IMR-90 (cell line): Measurements from ENCODE around the gene TBC1D22A. TPM values are rescaled to one million over a fixed set of nuclear protein-coding genes. Genes with fewer than 3 reads are reported as not detected.

Source experiments
- ATAC-seq: fragments of 200-7000 bp; cut with Tn5 transposase; 2 replicates; pipeline ENCODE4 v1.9.1; 2020; ENCODE audit warnings: low read depth, mild to moderate bottlenecking, moderate library complexity
- BruUV-seq: library from RNA; stranded (reverse); fragments of 400-500 nt; replicated peaks from 2 replicates; lab custom pipeline; 2021; lab: Mats Ljungman, UMichigan
- CTCF ChIA-PET: fragments of 300-600 bp; formaldehyde crosslinking; extraction: SDS; loops from one replicate; lab custom pipeline; 2021; ENCODE audit warnings: antibody characterized with exemption; lab: Yijun Ruan, JAX
- POLR2A ChIA-PET: fragments of 300-600 bp; sonication (Branson Sonifier 250); formaldehyde crosslinking; loops from one replicate; lab custom pipeline; 2022; ENCODE audit warnings: antibody characterized with exemption; ENCODE audit not compliant: unreplicated experiment; lab: Charles Lee
- DNase-seq: peaks from one replicate; pipeline ENCODE4 v3.0.0; 2013
- H2AFZ ChIP-seq: replicated peaks from 2 replicates; pipeline ENCODE3; 2013; ENCODE audit warnings: low read length, mild to moderate bottlenecking; ENCODE audit not compliant: poor library complexity
- H2AK5ac ChIP-seq: 2 replicates; pipeline ENCODE4 v1.6.1; 2013; ENCODE audit warnings: low read depth, low read length, inconsistent platforms
- H2AK9ac ChIP-seq: replicated peaks from 2 replicates; pipeline ENCODE3; 2013; ENCODE audit warnings: mild to moderate bottlenecking, low read depth, low read length, moderate library complexity; ENCODE audit not compliant: poor library complexity
- H2BK120ac ChIP-seq: 2 replicates; pipeline ENCODE4 v1.6.1; 2013; ENCODE audit warnings: low read depth, low read length, inconsistent platforms
- H2BK15ac ChIP-seq: 3 replicates; pipeline ENCODE4 v1.6.1; 2013; ENCODE audit warnings: low read depth, low read length, inconsistent platforms
- H2BK20ac ChIP-seq: 2 replicates; pipeline ENCODE4 v1.6.1; 2013; ENCODE audit warnings: low read depth, mild to moderate bottlenecking, inconsistent platforms, low read length, moderate library complexity
- H2BK5ac ChIP-seq: 2 replicates; pipeline ENCODE4 v1.6.1; 2013; ENCODE audit warnings: mild to moderate bottlenecking, low read depth, low read length, inconsistent platforms; ENCODE audit not compliant: poor library complexity, severe bottlenecking
- H3K14ac ChIP-seq: replicated peaks from 2 replicates; pipeline ENCODE4 v1.6.1; 2013; ENCODE audit warnings: low read depth, low read length, inconsistent platforms
- H3K18ac ChIP-seq: 2 replicates; pipeline ENCODE4 v1.6.1; 2013; ENCODE audit warnings: low read depth, low read length, control low read depth
- H3K23ac ChIP-seq: 2 replicates; pipeline ENCODE4 v1.6.1; 2013; ENCODE audit warnings: low read depth, low read length, inconsistent platforms
- H3K27ac ChIP-seq: 2 replicates; pipeline ENCODE4 v1.5.1; 2013; ENCODE audit warnings: mild to moderate bottlenecking, control low read depth, low read length; ENCODE audit not compliant: insufficient read depth
- H3K27me3 ChIP-seq: 2 replicates; pipeline ENCODE4 v1.6.1; 2013; ENCODE audit warnings: low read length; ENCODE audit not compliant: control insufficient read depth, insufficient read depth
- H3K36me3 ChIP-seq: 2 replicates; pipeline ENCODE4 v1.6.1; 2013; ENCODE audit warnings: low read length, mixed read lengths; ENCODE audit not compliant: control insufficient read depth, insufficient read depth
- H3K4ac ChIP-seq: 2 replicates; pipeline ENCODE4 v1.6.1; 2013; ENCODE audit warnings: low read depth, low read length, inconsistent platforms
- H3K4me1 ChIP-seq: 2 replicates; pipeline ENCODE4 v1.6.1; 2013; ENCODE audit warnings: low read length, mixed read lengths; ENCODE audit not compliant: control insufficient read depth, insufficient read depth
- H3K4me2 ChIP-seq: 2 replicates; pipeline ENCODE4 v1.6.1; 2013; ENCODE audit warnings: low read depth, mild to moderate bottlenecking, control low read depth, low read length, moderate library complexity
- H3K4me3 ChIP-seq: 2 replicates; pipeline ENCODE4 v1.5.1; 2013; ENCODE audit warnings: low read depth, mild to moderate bottlenecking, control low read depth, low read length, moderate library complexity; ENCODE audit not compliant: insufficient read depth
- H3K56ac ChIP-seq: 2 replicates; pipeline ENCODE4 v1.6.1; 2013; ENCODE audit warnings: low read length, inconsistent platforms; ENCODE audit not compliant: insufficient read depth; ENCODE audit errors: extremely low read depth
- H3K79me1 ChIP-seq, 2 experiments: 2 replicates each; pipeline ENCODE4 v1.6.1; 2013; ENCODE audit warnings: low read length in 2 of 2, inconsistent platforms in 1 of 2, low read depth in 1 of 2
- H3K9ac ChIP-seq: 2 replicates; pipeline ENCODE4 v1.6.1; 2013; ENCODE audit warnings: low read depth, low read length, control low read depth
- H3K9me1 ChIP-seq: 2 replicates; pipeline ENCODE4 v1.6.1; 2013; ENCODE audit warnings: low read length, inconsistent platforms; ENCODE audit not compliant: insufficient read depth
- H3K9me3 ChIP-seq: 2 replicates; pipeline ENCODE4 v1.6.1; 2013; ENCODE audit warnings: low read length; ENCODE audit not compliant: control insufficient read depth, insufficient read depth
- H4K20me1 ChIP-seq: 2 replicates; pipeline ENCODE4 v1.6.1; 2013; ENCODE audit warnings: low read length, inconsistent platforms; ENCODE audit not compliant: insufficient read depth
- H4K5ac ChIP-seq: 2 replicates; pipeline ENCODE4 v1.6.1; 2013; ENCODE audit warnings: mild to moderate bottlenecking, low read depth, low read length, control low read depth
- H4K8ac ChIP-seq, 2 experiments: 2 replicates each; pipeline ENCODE4 v1.6.1; 2013; ENCODE audit warnings: low read depth in 2 of 2, low read length in 2 of 2, control low read depth in 1 of 2, inconsistent platforms in 1 of 2
- H4K91ac ChIP-seq: 2 replicates; pipeline ENCODE4 v1.6.1; 2013; ENCODE audit warnings: low read depth, low read length, inconsistent platforms; ENCODE audit not compliant: insufficient read depth
- BHLHE40 ChIP-seq: fragments of 150-350 bp; IDR thresholded peaks from 2 replicates; pipeline ENCODE4 v1.6.1; 2016; ENCODE audit warnings: mild to moderate bottlenecking, low read depth, low read length
- CEBPB ChIP-seq: IDR thresholded peaks from 2 replicates; pipeline ENCODE4 v1.6.1; 2012; ENCODE audit warnings: low read depth, low read length, improper control_type of control experiment
- CHD1 ChIP-seq: IDR thresholded peaks from 2 replicates; pipeline ENCODE4 v1.6.1; 2012; ENCODE audit warnings: low read depth, low read length, improper control_type of control experiment
- CTCF ChIP-seq: conservative IDR thresholded peaks from 2 replicates; pipeline ENCODE4 v1.5.1; 2012; ENCODE audit warnings: mild to moderate bottlenecking, low read depth, low read length, improper control_type of control experiment
- ELK1 ChIP-seq: fragments of 150-350 bp; IDR thresholded peaks from 2 replicates; pipeline ENCODE4 v1.6.1; 2016; ENCODE audit warnings: low read depth, mild to moderate bottlenecking, low read length, moderate library complexity, borderline replicate concordance
- FOS ChIP-seq: fragments of 150-350 bp; IDR thresholded peaks from 2 replicates; pipeline ENCODE4 v1.6.1; 2016; ENCODE audit warnings: low read depth, low read length
- MAFK ChIP-seq: IDR thresholded peaks from 2 replicates; pipeline ENCODE4 v1.6.1; 2012; ENCODE audit warnings: low read depth, low read length, improper control_type of control experiment
- MAZ ChIP-seq: IDR thresholded peaks from 2 replicates; pipeline ENCODE4 v1.6.1; 2012; ENCODE audit warnings: low read depth, mild to moderate bottlenecking, low read length, improper control_type of control experiment, moderate library complexity, borderline replicate concordance
- MXI1 ChIP-seq: IDR thresholded peaks from 2 replicates; pipeline ENCODE4 v1.6.1; 2012; ENCODE audit warnings: low read depth, mild to moderate bottlenecking, low read length, moderate library complexity, borderline replicate concordance
- NFE2L2 ChIP-seq: fragments of 150-350 bp; IDR thresholded peaks from 2 replicates; pipeline ENCODE4 v1.6.1; 2016; ENCODE audit warnings: low read depth, mild to moderate bottlenecking, low read length
- RAD21 ChIP-seq: IDR thresholded peaks from 2 replicates; pipeline ENCODE4 v1.6.1; 2012; ENCODE audit warnings: low read length, improper control_type of control experiment
- RCOR1 ChIP-seq: IDR thresholded peaks from 2 replicates; pipeline ENCODE4 v1.6.1; 2012; ENCODE audit warnings: mild to moderate bottlenecking, low read length, improper control_type of control experiment; ENCODE audit not compliant: insufficient replicate concordance
- RFX5 ChIP-seq: IDR thresholded peaks from 2 replicates; pipeline ENCODE4 v1.8.0; 2012; ENCODE audit warnings: low read depth, mild to moderate bottlenecking, low read length, moderate library complexity
- SMC3 ChIP-seq: fragments of 150-350 bp; IDR thresholded peaks from 2 replicates; pipeline ENCODE4 v1.6.1; 2016; ENCODE audit warnings: low read depth, mild to moderate bottlenecking, antibody characterized with exemption, low read length, moderate library complexity
- WGBS, 2 experiments: methylation state at CpG; one replicate each; pipeline versions ENCODE4 v1.1.5 to v1.1.7; 2013; ENCODE audit warnings: missing lambda C conversion rate in 2 of 2; ENCODE audit not compliant: insufficient read length in 1 of 2; ENCODE audit errors: extremely low coverage in 2 of 2; 5-methylcytosine and 5-hydroxymethylcytosine counted together
- dilution Hi-C: fragments of 300-500 bp; cut with HindIII; formaldehyde crosslinking; loops from one replicate; pipeline ENCODE4 v1.14.3; 2018; ENCODE audit warnings: low sequenced_read_pairs; ENCODE audit not compliant: unreplicated experiment
- in situ Hi-C: fragments of 300-500 bp; cut with MboI; formaldehyde crosslinking; loops from 3 replicates; pipeline ENCODE4 v1.14.3; 2019; ENCODE audit warnings: low sequenced_read_pairs, inconsistent platforms, mixed read lengths
- intact Hi-C: fragments of 100-400 bp; cut with micrococcal nuclease; formaldehyde crosslinking; loops from 2 replicates; pipeline ENCODE4 v1.10.0; 2022
- polyA plus RNA-seq, 3 experiments: library from polyadenylated mRNA; depleted of rRNA; stranded (reverse); fragments of >200 nt; gene quantifications; 2 replicates each; pipeline ENCODE4 v1.2.3, GENCODE V29; 2012; ENCODE audit warnings: low replicate concordance in 1 of 3
- total RNA-seq: library from RNA; depleted of rRNA; stranded (reverse); fragments of >200 nt; gene quantifications from 2 replicates; pipeline ENCODE4 v1.2.3, GENCODE V29; 2012

TBC1D22A gene
- total and polyA plus RNA-seq, 2 of the 4 experiments (the other 2 are of a cell fraction): 9.0 to 16.7 TPM

DNA sequence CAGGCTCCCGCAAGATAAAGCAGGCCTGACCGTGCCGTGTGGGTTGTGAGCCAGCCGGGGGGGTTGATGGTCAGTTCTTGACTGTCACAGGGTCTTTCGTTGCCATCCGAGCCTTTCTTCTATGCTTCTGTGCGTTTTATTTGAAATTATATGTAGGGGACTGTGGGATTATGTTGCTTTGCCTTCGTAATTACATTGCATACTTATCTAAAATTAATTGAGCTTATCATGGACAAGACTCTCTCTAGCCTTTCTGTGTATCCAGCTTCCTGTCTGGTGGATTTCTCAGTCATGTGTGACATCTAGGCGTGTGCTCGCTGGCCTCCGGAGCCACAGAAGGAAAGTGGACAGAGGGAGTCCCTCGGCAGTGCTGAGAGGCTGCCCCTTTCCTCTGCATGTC is 93.2 kb downstream of the TBC1D22A start:
- H3K56ac ChIP-seq: no peak overlapping the region
- in situ Hi-C loops (no loop called here), dilution Hi-C loops (no loop called here), intact Hi-C loops (no loop called here)
- H3K14ac ChIP-seq: no peak overlapping the region
- no peak overlapping the region for H4K5ac ChIP-seq
- H3K4ac ChIP-seq: no peak overlapping the region
- H4K20me1 ChIP-seq: peaks cover 6% of the 10 kb centered on the region; the same call in 1 of the 2 replicates
- H3K9me3 ChIP-seq: peaks cover 3% of the 10 kb centered on the region; the same call in 1 of the 2 replicates
- no peak overlapping the region for H2BK120ac ChIP-seq
- TF ChIP-seq NFE2L2 (no peak), MXI1 (no peak), CEBPB (no peak), ELK1 (no peak), SMC3 (no peak), RAD21 (no peak), RFX5 (no peak), FOS (no peak), MAFK (no peak), CTCF (no peak), BHLHE40 (no peak), MAZ (no peak), RCOR1 (no peak), CHD1 (no peak)
- no peaks in the 10 kb centered on the region for H3K4me1 ChIP-seq
- no peak overlapping the region for H3K4me2 ChIP-seq
- H2AK5ac ChIP-seq: no peak overlapping the region
- no peak overlapping the region for H4K8ac ChIP-seq
- H3K23ac ChIP-seq: no peak overlapping the region
- H2BK15ac ChIP-seq: no peak overlapping the region
- no TSS peak for BruUV-seq
- DNase-seq (no peak), ATAC-seq (no peak)
- 0 out of 2 replicates have a peak, but pooled peaks cover 4% of the 10 kb centered on the region for H3K36me3 ChIP-seq
- H3K4me3 ChIP-seq: no peak overlapping the region
- ChIA-PET POLR2A (no interaction called here), CTCF (no interaction called here)
- no peak overlapping the region for H4K91ac ChIP-seq
- H3K18ac ChIP-seq: no peak overlapping the region
- H3K9ac ChIP-seq: no peak overlapping the region
- peaks cover 5% of the 10 kb centered on the region; the same call in 1 of the 2 replicates for H3K9me1 ChIP-seq
- H2BK5ac ChIP-seq: no peak overlapping the region
- no peak overlapping the region for H2AK9ac ChIP-seq
- H3K27me3 ChIP-seq: no peaks in the 10 kb centered on the region
- H2BK20ac ChIP-seq: no peak overlapping the region
- H2AFZ ChIP-seq: no peak overlapping the region
- no peak overlapping the region for H3K27ac ChIP-seq
- H3K79me1 ChIP-seq: peaks cover 24 to 44% of the 10 kb centered on the region in 2 experiments
- WGBS, 2 experiments: no CpG with 5 or more reads among the region's 12 CpGs
